Dermis blood vessel endothelial cell (primary cell): ENCODE results near the gene CCZ1. TPM values are rescaled to one million over a fixed set of nuclear protein-coding genes. Genes with fewer than 3 reads are reported as not detected.
"Not testable (repeated sequence)": the region's sequence is repeated elsewhere in the genome, so short reads cannot be mapped to it uniquely, and the experiment has no call there.

Experiments
- DNase-seq: peaks from one replicate; pipeline ENCODE4 v3.0.0; 2010
- total RNA-seq: library from RNA; depleted of rRNA; stranded (reverse); fragments of >200 nt; gene quantifications from 2 replicates; pipeline ENCODE4 v1.2.3, GENCODE V29; 2014

CCZ1 gene
- total RNA-seq, result 73.1 and 80.2 TPM in 2 replicates

DNA sequence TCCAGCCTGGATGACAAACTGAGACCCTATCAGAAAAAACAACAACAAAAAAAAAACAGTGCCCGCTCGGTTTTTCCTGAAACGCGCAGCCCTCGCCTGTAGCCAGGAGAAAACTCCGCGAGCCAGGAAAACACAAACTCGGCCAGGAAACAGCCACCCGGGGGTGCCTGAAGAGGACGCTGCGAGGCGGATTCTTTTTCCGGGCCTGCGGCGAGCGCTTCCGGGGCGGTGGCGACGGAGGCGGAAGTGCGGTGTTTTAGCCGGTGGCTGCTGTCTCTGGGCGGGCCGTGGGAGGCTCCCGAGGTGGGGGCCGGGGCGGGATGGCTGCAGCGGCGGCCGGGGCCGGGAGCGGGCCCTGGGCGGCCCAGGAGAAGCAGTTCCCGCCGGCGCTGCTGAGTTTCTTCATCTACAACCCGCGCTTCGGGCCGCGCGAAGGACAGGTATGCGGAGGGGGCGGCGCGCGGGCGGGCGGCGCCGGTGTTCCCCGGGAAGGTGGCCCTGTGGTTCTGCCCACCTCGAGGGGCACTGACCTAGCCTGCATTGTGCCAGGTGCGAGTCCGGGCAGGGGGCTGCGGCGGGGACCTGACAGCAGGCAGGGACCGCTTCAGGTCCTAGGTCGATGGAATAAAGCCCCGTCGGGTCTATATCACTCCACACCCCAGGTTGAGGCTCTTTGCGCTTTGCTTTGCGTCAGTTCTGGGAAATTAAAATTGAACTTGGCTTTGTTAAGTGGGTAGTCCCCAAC lies at the start of gene CCZ1:
Gene CCZ1, plus strand, starts transcription at position 254 of the 745 bp plus-strand sequence. Its CDS starts 67 bp downstream, at position 321.
- DNase-seq, result peak; percentile 54

- no peak for DNase-seq
These were observed 47.6 kb upstream of the CCZ1 start for GRCh38 chr7:5850944-5851343.

DNA sequence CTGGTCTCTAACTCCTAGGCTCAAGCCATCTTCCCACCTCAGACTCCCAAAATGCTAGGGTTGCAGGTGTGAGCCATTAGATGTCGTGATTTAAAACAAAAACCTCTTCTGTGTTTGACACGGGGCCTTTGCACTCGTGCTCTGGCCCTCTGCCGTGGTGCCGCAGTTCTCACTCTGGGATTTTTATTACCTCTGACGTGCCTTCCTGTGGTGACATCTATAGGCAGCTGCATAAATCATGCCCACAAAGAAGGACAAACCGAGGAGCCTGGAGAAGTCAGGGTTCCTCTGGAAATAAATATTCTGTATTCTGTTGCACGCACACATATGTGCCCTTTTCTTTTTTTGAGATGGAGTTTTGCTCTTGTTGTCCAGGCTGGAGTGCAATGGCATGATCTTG lies 43.8 kb upstream of the CCZ1 start:
- no peak for DNase-seq

DNA sequence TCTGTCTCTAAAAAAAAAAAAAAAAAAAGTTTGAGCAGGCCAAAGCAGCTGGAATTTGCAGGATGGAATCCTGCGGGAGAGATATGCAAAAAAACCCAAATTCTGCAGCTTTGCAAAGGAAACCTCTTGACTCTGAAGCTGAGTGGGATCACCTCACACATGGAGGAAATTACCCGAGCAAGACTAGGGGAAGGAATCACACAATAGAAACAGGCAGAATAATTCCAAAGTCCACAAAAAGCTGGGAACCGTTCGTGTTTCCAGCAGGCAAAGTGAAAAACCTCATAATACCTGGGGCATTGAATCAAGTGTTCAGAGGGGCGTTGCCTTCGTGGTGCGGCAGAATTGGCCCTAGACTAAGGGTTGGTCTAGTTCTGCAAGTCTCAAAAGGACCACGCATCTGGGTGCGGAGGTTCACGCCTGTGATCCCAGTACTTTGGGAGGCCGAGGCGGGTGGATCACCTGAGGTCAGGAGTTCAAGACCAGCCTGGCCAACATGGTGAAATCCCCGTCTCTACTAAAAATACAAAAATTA lies 41.4 kb upstream of the CCZ1 start:
- not testable (repeated sequence) for DNase-seq

GRCh38 chr7:5858494-5858893 lies 40.0 kb upstream of the CCZ1 start:
- DNase-seq, result not testable (repeated sequence)

DNA sequence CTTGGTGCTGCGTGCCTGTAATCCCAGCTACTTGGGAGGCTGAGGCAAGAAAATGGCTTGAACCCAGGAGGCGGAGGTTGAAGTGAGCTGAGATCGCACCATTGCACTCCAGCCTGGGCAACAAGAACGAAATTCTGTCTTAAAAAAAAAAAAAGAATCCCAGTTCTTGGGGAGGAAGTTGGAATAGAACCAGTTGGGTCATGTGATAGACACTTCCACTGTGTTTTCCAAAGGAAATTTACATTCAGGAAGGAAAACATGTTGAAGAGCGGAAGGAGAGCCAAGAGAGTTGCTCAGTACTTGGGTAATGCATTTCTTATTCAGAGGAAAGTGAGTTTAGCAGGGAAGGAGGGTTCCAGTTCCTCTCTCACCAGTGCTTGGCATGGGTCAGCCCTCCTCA lies 37.3 kb upstream of the CCZ1 start:
- not testable (repeated sequence) for DNase-seq

- not testable (repeated sequence) for DNase-seq
These were observed 35.7 kb upstream of the CCZ1 start for GRCh38 chr7:5862753-5863366.

DNA sequence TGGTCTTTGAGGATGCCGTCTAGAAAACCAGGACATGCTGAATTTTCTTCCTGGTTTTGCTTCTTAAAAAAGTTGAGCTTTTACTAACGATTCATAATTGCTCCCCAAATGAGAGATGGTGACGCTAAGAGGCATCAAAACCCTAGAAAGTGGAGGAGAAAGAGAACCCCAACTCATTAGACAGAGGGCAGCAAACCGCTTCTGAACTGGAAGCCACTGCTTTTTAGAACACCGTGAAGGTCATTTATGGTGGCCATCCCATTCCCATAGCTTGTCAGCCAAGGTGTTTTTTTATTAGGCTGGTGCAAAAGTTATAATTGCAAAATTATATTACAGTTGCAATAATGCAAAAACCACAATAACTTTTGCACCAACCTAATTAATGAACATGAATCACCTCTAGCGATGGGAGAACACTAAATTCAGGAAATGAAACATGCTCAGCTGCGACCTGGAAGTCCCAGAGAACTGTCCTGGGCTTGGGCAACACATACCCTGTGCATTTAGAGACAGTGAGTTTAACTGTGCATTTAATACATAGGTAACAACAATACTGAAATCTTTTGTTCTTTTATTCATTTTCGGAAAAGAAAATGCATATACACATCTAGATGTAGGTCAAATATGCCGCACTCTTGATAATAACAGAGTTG lies 33.1 kb upstream of the CCZ1 start:
- DNase-seq, result not testable (repeated sequence)

DNA sequence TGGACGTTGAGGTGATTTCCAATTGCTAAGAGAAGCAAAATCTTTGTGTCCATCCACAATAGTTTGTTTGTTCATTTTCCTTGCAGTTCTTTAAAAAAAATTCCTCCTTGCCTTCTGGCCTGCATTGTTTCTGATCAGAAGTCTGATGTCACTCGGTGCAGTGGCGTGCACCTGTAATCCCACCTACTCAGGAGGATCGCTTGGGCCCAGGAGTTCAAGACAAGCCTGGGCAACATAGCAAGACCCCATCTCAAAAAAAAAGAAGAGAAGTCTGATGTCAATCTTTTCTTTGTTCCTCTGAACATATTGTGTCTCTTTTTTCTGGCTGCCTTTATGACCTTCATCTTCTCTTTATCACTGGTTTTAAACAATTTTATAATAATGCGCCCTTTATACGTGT lies 31.5 kb upstream of the CCZ1 start:
- DNase-seq, result no peak

DNA sequence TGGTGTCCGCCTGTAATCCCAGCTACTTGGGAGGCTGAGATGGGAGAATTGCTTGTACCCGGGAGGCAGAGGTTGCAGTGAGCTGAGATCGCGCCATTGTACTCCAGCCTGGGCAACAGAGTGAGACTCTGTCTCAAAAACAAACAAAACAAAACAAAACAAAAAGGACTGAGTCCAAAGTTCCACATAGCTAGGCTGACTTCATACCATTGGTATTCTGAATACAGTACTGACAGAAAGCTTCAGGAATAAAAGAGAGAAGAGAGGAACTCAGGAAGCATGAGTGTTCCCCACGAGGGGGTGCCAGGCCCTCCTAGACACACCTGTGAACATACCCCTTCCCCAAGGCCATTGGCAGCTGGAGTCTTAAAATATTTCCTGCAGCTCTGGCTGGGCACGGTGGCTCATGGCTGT lies 29.6 kb upstream of the CCZ1 start:
- DNase-seq, result not testable (repeated sequence)

GRCh38 chr7:5869691-5870090 lies 28.8 kb upstream of the CCZ1 start:
- no peak for DNase-seq

GRCh38 chr7:5870311-5870710 lies 28.2 kb upstream of the CCZ1 start:
- no peak for DNase-seq

- DNase-seq, result no peak
These were observed 26.2 kb upstream of the CCZ1 start for GRCh38 chr7:5872326-5872725.

GRCh38 chr7:5879591-5879990 lies 18.9 kb upstream of the CCZ1 start:
- not testable (repeated sequence) for DNase-seq

DNA sequence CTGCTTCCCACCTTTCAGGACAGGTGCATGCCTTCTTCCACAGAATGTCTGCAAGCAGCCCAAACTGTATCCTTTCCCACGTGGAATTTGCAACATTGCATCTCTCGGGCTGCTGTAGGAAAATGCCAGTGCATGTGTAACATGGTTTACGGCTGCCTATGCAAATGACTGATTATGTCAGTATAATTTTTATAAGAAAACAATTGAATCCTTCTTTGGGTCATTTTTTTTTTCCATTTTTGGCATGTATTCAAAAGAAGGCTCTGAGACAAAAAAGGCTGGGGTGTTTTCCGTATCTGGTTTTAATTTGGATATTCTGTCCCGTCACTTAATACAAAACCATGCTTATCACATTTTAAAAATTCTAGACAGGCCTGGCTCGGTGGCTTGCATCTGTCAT lies 18.4 kb upstream of the CCZ1 start:
- DNase-seq, result not testable (repeated sequence)

GRCh38 chr7:5884431-5884830 lies 14.1 kb upstream of the CCZ1 start:
- not testable (repeated sequence) for DNase-seq

DNA sequence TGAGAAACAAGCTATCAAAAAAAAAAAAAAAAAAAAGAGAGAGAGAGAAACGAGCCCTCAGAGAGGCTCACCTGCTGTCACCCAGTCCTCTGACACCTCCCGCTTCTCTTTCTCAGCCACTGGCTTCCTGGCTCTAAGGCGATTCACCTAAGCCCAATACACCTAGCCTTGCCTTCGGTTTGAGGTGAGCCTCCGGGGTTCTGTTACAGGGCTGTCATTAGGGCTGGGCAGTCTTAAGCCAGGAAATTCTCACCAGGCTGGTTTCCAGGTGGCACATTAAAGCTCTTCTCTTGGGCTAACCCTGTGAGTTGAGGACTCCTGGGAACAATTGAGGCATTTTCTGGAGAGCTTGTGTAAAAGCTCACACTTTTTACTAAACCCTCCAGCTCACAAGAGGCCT lies 10.5 kb upstream of the CCZ1 start:
- not testable (repeated sequence) for DNase-seq

GRCh38 chr7:5890244-5890643 lies 8.3 kb upstream of the CCZ1 start:
- not testable (repeated sequence) for DNase-seq

- no peak for DNase-seq
These were observed 6.0 kb upstream of the CCZ1 start for GRCh38 chr7:5892498-5892897.

- DNase-seq, result not testable (repeated sequence)
These were observed 1.1 kb upstream of the CCZ1 start for GRCh38 chr7:5897369-5897919.

DNA sequence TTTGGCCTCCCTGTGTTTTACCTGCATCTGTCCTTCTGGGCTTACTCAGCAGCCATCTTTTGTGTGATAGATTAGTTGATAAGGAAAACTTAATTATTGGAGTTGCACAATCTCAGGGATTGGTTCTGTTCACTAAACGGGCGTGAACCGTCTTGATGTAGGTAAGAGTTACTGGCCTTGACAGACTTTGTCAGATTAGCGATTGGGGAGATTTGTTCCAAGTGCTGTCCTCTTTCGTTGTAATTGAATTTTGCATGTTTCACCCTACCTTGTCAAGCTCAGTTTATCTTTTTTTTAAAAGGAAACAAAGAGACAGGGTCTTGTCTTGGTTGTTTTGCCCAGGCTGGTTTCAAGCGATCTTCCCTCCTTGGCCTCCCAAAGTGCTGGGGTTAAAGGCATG lies 4.5 kb downstream of the CCZ1 start:
- not testable (repeated sequence) for DNase-seq

DNA sequence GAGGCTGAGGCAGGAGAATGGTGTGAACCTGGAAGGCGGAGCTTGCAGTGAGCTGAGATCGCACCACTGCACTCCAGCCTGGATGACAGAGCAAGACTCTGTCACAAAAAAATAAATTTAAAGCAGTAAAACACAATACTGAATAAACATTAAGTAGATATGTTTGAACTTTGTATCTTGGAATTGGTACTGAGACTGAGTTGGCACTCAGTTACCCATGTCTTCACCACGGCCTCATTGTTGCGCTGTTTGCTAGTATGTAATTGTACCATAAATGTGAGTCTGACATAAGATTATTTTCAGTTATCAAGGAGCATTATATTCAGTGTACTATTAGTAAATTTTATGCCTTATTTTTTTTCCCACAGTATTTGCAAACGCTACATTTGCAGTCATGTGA lies 6.2 kb downstream of the CCZ1 start:
- DNase-seq, result not testable (repeated sequence)

DNA sequence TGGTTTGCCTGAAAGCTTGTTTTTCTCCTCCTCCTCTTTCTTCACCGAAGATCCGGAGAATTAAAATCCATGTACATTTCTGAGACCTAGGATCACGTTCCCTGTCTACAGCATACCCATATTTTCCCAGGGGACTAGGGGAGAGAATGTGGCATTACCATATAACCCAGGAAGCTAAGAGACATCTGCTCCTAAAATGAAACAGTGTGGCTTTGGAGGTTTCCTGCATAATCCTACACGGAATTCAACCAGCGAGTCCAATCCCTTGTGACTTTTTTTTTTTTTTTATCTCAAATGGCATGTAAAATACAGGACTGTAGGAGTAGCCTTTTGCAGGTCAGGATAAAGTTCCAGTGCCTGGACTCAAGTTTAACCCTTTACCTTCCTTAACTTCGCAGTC lies 10.3 kb downstream of the CCZ1 start:
- DNase-seq, result not testable (repeated sequence)
